ENCODE measurements around the gene PEAK1.

GRCh38 chr15:77416954-77417353, 3.0 kb downstream of the PEAK1 start:
- TF ChIP-seq POLR2A (IDR thresholded peaks at IDR 0.05) (no peak), EP300 (IDR thresholded peaks at IDR 0.05) (no peak)
- TF ChIP-seq, protein P1, sequence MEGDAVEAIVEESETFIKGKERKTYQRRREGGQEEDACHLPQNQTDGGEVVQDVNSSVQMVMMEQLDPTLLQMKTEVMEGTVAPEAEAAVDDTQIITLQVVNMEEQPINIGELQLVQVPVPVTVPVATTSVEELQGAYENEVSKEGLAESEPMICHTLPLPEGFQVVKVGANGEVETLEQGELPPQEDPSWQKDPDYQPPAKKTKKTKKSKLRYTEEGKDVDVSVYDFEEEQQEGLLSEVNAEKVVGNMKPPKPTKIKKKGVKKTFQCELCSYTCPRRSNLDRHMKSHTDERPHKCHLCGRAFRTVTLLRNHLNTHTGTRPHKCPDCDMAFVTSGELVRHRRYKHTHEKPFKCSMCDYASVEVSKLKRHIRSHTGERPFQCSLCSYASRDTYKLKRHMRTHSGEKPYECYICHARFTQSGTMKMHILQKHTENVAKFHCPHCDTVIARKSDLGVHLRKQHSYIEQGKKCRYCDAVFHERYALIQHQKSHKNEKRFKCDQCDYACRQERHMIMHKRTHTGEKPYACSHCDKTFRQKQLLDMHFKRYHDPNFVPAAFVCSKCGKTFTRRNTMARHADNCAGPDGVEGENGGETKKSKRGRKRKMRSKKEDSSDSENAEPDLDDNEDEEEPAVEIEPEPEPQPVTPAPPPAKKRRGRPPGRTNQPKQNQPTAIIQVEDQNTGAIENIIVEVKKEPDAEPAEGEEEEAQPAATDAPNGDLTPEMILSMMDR (IDR thresholded peaks at IDR 0.05), result no peak
